CD4-positive, alpha-beta T cell treated with Interferon alpha-2 for 1 hour (primary cell): Measurements from ENCODE around the gene EFS.
A peak's percentile ranks its signal among the peaks of the same experiment; 100 is the strongest.

Experiments used
- DNase-seq, 2 donors: peaks; one replicate each; pipeline ENCODE4 v3.0.0-alpha.2; 2020 to 2022

EFS gene

GRCh38 chr14:23324455-23324846, 40.5 kb downstream of the EFS start:
- DNase-seq = no peak

- no peak for DNase-seq
Measured at GRCh38 chr14:23323838-23324454, 41.0 kb downstream of the EFS start.

- no peak for DNase-seq
Measured at GRCh38 chr14:23322568-23323517, 42.1 kb downstream of the EFS start.

GRCh38 chr14:23321572-23322547, 43.1 kb downstream of the EFS start:
- DNase-seq = peak; percentile 17 to 45

- DNase-seq = peak; percentile 99
Measured at GRCh38 chr14:23320584-23321571, 44.1 kb downstream of the EFS start, which contains the start of gene PABPN1. PABPN1 (plus strand) TSS chr14:23321457; CDS start chr14:23321470, 13 bp downstream.

- no peak for DNase-seq
Measured at GRCh38 chr14:23319746-23320583, 45.0 kb downstream of the EFS start.

DNA sequence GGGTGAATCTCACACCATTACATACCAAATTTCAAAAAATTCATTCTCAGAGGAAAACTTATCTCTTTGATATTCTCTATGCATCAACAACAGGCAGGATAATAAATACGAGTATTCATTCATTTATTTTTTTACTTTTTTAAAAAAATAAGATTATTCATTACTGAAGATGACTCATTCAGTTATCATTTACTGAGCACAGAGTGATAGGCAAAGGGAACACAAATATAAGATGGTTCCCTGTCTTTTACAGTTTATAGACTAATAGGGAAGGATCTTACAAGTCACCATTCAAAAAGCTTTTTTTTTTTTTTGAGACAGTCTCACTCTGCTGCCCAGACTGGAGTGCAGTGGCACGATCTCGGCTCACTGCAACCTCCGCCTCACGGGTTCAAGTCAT, 48.7 kb downstream of the EFS start:
- DNase-seq = no peak

- DNase-seq = no peak
Measured at GRCh38 chr14:23310546-23310945, 54.4 kb downstream of the EFS start.

GRCh38 chr14:23308721-23309445, 56.1 kb downstream of the EFS start:
- no peak for DNase-seq

DNA sequence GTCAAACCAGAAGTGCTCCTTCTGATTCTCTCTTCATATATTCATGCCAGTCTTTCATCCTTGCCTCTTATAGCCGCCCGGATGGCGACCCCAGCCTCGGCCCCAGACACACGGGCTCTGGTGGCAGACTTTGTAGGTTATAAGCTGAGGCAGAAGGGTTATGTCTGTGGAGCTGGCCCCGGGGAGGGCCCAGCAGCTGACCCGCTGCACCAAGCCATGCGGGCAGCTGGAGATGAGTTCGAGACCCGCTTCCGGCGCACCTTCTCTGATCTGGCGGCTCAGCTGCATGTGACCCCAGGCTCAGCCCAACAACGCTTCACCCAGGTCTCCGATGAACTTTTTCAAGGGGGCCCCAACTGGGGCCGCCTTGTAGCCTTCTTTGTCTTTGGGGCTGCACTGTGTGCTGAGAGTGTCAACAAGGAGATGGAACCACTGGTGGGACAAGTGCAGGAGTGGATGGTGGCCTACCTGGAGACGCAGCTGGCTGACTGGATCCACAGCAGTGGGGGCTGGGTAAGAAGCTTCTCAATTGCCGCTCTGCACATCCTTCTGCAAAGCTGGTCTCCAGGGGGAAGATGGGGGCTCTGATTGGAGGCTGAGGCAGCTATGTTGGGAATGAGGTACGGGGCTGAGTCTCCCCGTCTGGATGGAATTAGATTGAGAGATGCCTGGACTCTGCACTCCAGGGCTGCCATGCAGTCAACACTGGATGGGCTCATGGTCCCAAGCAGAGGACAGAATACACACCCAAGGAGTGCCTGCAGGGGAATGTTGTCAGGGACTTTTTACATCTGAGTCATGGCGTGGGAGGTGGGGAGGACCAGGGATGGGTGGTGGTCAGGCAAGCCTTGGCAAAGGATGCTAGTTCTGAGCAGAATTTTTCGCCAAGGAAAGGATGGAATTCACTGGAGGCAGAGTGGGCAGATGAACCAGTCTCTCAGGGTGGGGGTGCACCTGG, 57.0 kb downstream of the EFS start:
- no peak for DNase-seq

DNA sequence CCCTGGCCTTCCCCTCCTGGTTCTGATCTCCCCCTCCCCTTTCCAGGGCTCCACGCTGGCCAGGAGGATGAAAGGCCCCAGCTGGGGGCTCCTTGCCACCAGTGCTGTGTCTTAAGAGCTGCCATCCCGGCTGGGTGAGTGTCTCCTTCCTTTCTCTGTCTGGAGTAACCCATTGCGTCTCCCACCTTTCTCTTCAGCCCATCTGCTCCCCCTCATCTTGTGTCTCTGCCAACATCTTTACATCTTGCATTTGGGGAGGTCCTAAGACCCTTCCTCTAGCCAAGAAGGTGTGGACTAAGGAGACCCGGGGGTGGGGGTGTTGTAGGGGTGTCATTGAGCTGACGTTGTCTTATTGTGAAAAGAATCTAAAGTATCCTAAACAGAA, 57.8 kb downstream of the EFS start:
- no peak for DNase-seq

DNA sequence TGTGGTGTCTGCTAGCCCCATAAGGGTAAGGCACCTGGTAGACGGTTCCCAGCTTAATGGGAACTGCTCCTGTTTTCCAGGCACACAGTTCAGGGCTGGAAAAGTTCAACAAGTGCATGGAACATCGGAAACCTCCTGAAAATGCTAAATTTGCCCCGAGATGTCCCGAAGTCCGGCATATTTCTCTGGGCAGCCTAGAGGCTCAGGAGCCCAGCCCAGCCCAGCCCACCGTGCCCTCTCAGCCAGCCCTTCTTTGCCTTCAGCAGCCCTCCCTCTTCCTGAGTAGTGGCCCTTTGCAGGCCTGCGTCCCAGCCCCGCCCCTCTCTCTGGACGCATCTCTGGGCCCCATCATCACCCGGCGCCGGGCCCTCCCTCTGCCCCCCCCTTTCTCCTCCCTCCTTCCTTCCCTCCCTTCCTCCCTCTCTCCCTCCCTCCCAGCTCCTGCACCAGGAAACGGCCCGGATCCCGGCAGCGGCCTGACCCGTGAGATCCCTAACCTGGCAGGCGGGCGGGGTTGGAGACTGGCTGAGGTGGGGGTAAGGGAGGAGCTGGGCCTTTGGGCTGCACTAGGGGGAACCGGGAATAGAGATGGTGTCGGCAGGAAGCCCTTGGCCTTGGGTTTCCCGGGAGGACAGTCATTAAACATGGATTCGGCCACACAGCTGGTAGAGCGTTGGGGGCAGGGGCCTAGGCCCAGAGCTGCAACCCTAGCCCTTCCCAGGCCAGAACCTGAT, 58.4 kb downstream of the EFS start, which contains the start of gene BCL2L2:
Gene BCL2L2, plus strand, starts transcription at position 422 of the 734 bp plus-strand sequence. CDS start 935 bp downstream, outside the sequence.
- peak in 1 of 2 donors; percentile 42 for DNase-seq
